Keratinocyte (primary cell): ENCODE results near the gene PRKAR1B. TPM values are rescaled to one million over a fixed set of nuclear protein-coding genes. Genes with fewer than 3 reads are reported as not detected.

ENCODE experiments used
- DNase-seq: peaks from one replicate; pipeline ENCODE4 v3.0.0-alpha.2; 2011; ENCODE audit warnings: low read depth, missing footprints, low spot score
- FAIRE-seq: peaks from 2 replicates; lab custom pipeline; 2011; peaks lifted over from hg19 to GRCh38; lab: Jason Lieb, UNC
- H2AFZ ChIP-seq: 2 replicates; pipeline ENCODE4 v1.6.0; 2012; ENCODE audit warnings: low read length, control low read depth, inconsistent platforms; ENCODE audit not compliant: control insufficient read depth
- H3K27ac ChIP-seq: 2 replicates; pipeline ENCODE4 v1.5.1; 2011; ENCODE audit warnings: low read length; ENCODE audit not compliant: control insufficient read depth, insufficient read depth
- H3K27me3 ChIP-seq: 3 replicates; pipeline ENCODE4 v1.6.0; 2011; ENCODE audit warnings: low read length; ENCODE audit not compliant: control insufficient read depth, insufficient read depth; ENCODE audit errors: extremely low read depth
- H3K36me3 ChIP-seq, 2 experiments: 2 replicates in 1 of 2; 3 replicates in 1 of 2; pipeline ENCODE4 v1.5.1; 2011; ENCODE audit warnings: low read length in 2 of 2, mild to moderate bottlenecking in 1 of 2; ENCODE audit not compliant: control insufficient read depth in 2 of 2, insufficient read depth in 2 of 2; ENCODE audit errors: extremely low read depth in 1 of 2
- H3K4me1 ChIP-seq: 3 replicates; pipeline ENCODE4 v1.5.1; 2011; ENCODE audit warnings: low read length; ENCODE audit not compliant: control insufficient read depth, insufficient read depth; ENCODE audit errors: extremely low read depth
- H3K4me2 ChIP-seq: 3 replicates; pipeline ENCODE4 v1.6.0; 2011; ENCODE audit warnings: low read depth, low read length; ENCODE audit not compliant: control insufficient read depth, insufficient read depth; ENCODE audit errors: extremely low read depth
- H3K4me3 ChIP-seq, 3 experiments: fragments of 200-600 bp in 1 of 3; sonication (generic) in 1 of 3; 2 replicates in 2 of 3; 3 replicates in 1 of 3; pipeline ENCODE4 v1.5.1; 2011 to 2016; ENCODE audit warnings: low read length in 3 of 3, mild to moderate bottlenecking in 3 of 3, control low read depth in 2 of 3, inconsistent platforms in 1 of 3, low read depth in 1 of 3, mixed read lengths in 1 of 3, mixed run types in 1 of 3, moderate library complexity in 1 of 3; ENCODE audit not compliant: control insufficient read depth in 2 of 3, insufficient read depth in 2 of 3; ENCODE audit errors: extremely low read depth in 1 of 3
- H3K79me2 ChIP-seq: 2 replicates; pipeline ENCODE4 v1.6.0; 2012; ENCODE audit warnings: low read length; ENCODE audit not compliant: control insufficient read depth, insufficient read depth
- H3K9ac ChIP-seq: 3 replicates; pipeline ENCODE4 v1.6.0; 2011; ENCODE audit warnings: low read length; ENCODE audit not compliant: control insufficient read depth, insufficient read depth; ENCODE audit errors: extremely low read depth
- H3K9me1 ChIP-seq: 3 replicates; pipeline ENCODE4 v1.6.0; 2011; ENCODE audit warnings: low read length; ENCODE audit not compliant: control insufficient read depth, insufficient read depth; ENCODE audit errors: extremely low read depth
- H3K9me3 ChIP-seq: 2 replicates; pipeline ENCODE4 v1.5.1; 2012; ENCODE audit warnings: low read depth, low read length; ENCODE audit not compliant: control insufficient read depth
- H4K20me1 ChIP-seq: 3 replicates; pipeline ENCODE4 v1.6.0; 2011; ENCODE audit warnings: low read length; ENCODE audit not compliant: control insufficient read depth, insufficient read depth; ENCODE audit errors: extremely low read depth
- EZH2 ChIP-seq: IDR thresholded peaks from one replicate; pipeline ENCODE4 v1.6.1; 2012; ENCODE audit warnings: inconsistent platforms, mild to moderate bottlenecking, low read length, moderate library complexity
- dilution Hi-C: fragments of 300-500 bp; cut with MboI; formaldehyde crosslinking; loops from one replicate; pipeline ENCODE4 v1.7.0; 2020; ENCODE audit warnings: low sequenced_read_pairs; ENCODE audit not compliant: extremely low pct_ligation_motif_present
- polyA plus RNA-seq, 5 experiments: library from polyadenylated mRNA; depleted of rRNA in 3 of 5; stranded (reverse) in 3 of 5; stranded (forward) in 1 of 5; unstranded in 1 of 5; fragments of >200 nt; gene quantifications; 1 replicate in 1 of 5; 2 replicates in 3 of 5; 3 replicates in 1 of 5; pipeline versions ENCODE4 v1.2.1 to v1.2.3, GENCODE V29; 2011 to 2012; ENCODE audit warnings: missing spikeins in 2 of 5, low read depth in 1 of 5, low replicate concordance in 1 of 5
- TF ChIP-seq, protein P1 (sequence below), 3 experiments: IDR thresholded peaks in 1 of 3; conservative IDR thresholded peaks in 1 of 3; optimal IDR thresholded peaks in 1 of 3; 2 replicates in 2 of 3; 3 replicates in 1 of 3; pipeline versions ENCODE3 to v1.5.1; 2011; ENCODE audit warnings: low read length in 3 of 3, mild to moderate bottlenecking in 3 of 3, moderate library complexity in 2 of 3, control low read depth in 1 of 3, inconsistent platforms in 1 of 3; ENCODE audit not compliant: insufficient read depth in 2 of 3; ENCODE audit errors: extremely low read depth in 1 of 3

The PRKAR1B gene
- polyA plus RNA-seq, 1 donor (not counting 4 experiments of a cell fraction or from before 2014, with no cell fraction given) = 10.8 TPM

GRCh38 chr7:577741-578370, 149.2 kb downstream of the PRKAR1B start:
- no peaks in the 10 kb centered on the region for H3K36me3 ChIP-seq
- DNase-seq = no peak
- no peak overlapping the region for H3K9ac ChIP-seq
- H3K27ac ChIP-seq = no peak overlapping the region
- no peaks in the 10 kb centered on the region for H4K20me1 ChIP-seq
- FAIRE-seq = no peak
- dilution Hi-C loops = no loop called here
- no peaks in the 10 kb centered on the region for H3K79me2 ChIP-seq
- no peaks in the 10 kb centered on the region for H3K27me3 ChIP-seq
- no peaks in the 10 kb centered on the region for H3K9me1 ChIP-seq
- H3K4me2 ChIP-seq = no peak overlapping the region
- TF ChIP-seq, protein P1, sequence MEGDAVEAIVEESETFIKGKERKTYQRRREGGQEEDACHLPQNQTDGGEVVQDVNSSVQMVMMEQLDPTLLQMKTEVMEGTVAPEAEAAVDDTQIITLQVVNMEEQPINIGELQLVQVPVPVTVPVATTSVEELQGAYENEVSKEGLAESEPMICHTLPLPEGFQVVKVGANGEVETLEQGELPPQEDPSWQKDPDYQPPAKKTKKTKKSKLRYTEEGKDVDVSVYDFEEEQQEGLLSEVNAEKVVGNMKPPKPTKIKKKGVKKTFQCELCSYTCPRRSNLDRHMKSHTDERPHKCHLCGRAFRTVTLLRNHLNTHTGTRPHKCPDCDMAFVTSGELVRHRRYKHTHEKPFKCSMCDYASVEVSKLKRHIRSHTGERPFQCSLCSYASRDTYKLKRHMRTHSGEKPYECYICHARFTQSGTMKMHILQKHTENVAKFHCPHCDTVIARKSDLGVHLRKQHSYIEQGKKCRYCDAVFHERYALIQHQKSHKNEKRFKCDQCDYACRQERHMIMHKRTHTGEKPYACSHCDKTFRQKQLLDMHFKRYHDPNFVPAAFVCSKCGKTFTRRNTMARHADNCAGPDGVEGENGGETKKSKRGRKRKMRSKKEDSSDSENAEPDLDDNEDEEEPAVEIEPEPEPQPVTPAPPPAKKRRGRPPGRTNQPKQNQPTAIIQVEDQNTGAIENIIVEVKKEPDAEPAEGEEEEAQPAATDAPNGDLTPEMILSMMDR (optimal IDR thresholded peaks at IDR 0.05 in 1 of 3, IDR thresholded peaks at IDR 0.05 in 1 of 3, conservative IDR thresholded peaks at IDR 0.05 in 1 of 3; ENCODE audit: extremely low read depth in 1 of 3, insufficient read depth in 2 of 3, low read length in 3 of 3) = no peak
- no peak for TF ChIP-seq EZH2
- no peak overlapping the region for H3K4me3 ChIP-seq
- no peak overlapping the region for H2AFZ ChIP-seq
- no peaks in the 10 kb centered on the region for H3K9me3 ChIP-seq
- H3K4me1 ChIP-seq = no peaks in the 10 kb centered on the region

GRCh38 chr7:577278-577665, 149.8 kb downstream of the PRKAR1B start:
- Histone ChIP-seq H3K36me3 (no peaks in the 10 kb centered on the region), H2AFZ (no peak overlapping the region), H3K4me1 (no peaks in the 10 kb centered on the region), H3K27me3 (no peaks in the 10 kb centered on the region), H3K9me1 (no peaks in the 10 kb centered on the region), H3K27ac (no peak overlapping the region), H3K4me2 (no peak overlapping the region), H3K9me3 (no peaks in the 10 kb centered on the region), H3K9ac (no peak overlapping the region), H3K79me2 (no peaks in the 10 kb centered on the region), H4K20me1 (no peaks in the 10 kb centered on the region), H3K4me3 (no peak overlapping the region)
- no peak for DNase-seq
- FAIRE-seq = no peak
- no peak for TF ChIP-seq EZH2
- TF ChIP-seq, protein P1 (optimal IDR thresholded peaks at IDR 0.05 in 1 of 3, IDR thresholded peaks at IDR 0.05 in 1 of 3, conservative IDR thresholded peaks at IDR 0.05 in 1 of 3; ENCODE audit: extremely low read depth in 1 of 3, insufficient read depth in 2 of 3, low read length in 3 of 3) = no peak
- dilution Hi-C loops = no loop called here
